ENCODE data around the gene ADGRF4.

The ADGRF4 gene

DNA sequence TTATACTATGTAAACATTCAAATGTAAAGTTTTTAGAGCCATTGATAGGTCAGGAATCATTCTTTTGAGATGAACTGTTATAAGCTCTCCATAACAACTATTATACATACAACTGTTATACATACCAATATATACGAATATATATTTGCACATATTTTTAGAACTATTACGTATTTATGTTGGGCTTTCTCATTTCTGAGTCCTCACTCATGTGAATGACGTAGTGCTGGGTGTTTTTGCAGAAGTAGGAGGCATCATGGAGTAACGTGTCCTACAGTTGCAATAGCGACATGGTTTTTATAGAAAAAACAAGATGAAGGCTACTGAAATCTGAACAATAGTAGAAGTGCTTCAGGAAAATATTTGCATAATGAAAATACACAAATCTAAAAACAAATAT is 36.4 kb upstream of the ADGRF4 start:
- H3K27ac ChIP-seq, result no peak overlapping the region
- no peak for TF ChIP-seq ZFX (IDR thresholded peaks at IDR 0.05; ENCODE audit: borderline replicate concordance)
- TF ChIP-seq, protein P1, sequence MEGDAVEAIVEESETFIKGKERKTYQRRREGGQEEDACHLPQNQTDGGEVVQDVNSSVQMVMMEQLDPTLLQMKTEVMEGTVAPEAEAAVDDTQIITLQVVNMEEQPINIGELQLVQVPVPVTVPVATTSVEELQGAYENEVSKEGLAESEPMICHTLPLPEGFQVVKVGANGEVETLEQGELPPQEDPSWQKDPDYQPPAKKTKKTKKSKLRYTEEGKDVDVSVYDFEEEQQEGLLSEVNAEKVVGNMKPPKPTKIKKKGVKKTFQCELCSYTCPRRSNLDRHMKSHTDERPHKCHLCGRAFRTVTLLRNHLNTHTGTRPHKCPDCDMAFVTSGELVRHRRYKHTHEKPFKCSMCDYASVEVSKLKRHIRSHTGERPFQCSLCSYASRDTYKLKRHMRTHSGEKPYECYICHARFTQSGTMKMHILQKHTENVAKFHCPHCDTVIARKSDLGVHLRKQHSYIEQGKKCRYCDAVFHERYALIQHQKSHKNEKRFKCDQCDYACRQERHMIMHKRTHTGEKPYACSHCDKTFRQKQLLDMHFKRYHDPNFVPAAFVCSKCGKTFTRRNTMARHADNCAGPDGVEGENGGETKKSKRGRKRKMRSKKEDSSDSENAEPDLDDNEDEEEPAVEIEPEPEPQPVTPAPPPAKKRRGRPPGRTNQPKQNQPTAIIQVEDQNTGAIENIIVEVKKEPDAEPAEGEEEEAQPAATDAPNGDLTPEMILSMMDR (IDR thresholded peaks at IDR 0.05), result no peak

DNA sequence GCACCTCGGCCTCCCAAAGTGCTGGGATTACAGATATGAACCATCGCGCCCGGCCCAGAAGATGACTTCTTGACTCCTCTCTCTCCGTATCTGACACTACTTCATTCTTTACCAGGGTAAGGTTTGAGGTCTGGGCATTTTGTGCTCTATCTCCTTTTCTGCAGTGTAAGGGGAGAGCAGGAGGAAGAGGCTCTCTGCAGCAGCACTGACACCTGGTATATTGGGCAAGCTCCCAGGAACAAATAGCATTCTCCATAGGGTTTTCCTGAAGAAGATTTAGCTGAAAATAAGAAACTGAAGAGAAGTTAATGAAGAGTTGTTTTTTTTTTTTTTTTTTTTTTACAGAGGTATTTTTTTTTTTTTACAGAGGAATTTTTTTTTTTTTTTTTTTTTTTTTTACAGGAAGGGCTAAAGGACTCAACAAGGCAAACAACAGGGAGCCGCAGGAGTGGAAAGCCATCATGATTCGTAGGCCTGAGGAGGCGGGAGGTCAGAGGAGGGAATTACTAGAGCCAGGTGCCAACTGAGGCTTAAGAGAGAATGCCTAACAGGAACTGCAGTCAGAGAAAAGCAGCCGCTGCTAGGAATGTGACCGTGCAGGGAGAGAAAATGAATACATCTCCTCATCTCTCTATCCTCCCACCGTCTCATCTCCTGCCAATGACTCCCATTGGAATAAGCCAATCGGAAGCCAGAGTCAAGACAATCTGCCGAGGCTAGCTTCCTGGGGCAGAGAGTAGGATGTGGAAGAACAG is 34.7 kb upstream of the ADGRF4 start:
- TF ChIP-seq ZFX (IDR thresholded peaks at IDR 0.05; ENCODE audit: borderline replicate concordance), result no peak
- TF ChIP-seq, protein P1 (IDR thresholded peaks at IDR 0.05), result no peak
- no peak overlapping the region for H3K27ac ChIP-seq

DNA sequence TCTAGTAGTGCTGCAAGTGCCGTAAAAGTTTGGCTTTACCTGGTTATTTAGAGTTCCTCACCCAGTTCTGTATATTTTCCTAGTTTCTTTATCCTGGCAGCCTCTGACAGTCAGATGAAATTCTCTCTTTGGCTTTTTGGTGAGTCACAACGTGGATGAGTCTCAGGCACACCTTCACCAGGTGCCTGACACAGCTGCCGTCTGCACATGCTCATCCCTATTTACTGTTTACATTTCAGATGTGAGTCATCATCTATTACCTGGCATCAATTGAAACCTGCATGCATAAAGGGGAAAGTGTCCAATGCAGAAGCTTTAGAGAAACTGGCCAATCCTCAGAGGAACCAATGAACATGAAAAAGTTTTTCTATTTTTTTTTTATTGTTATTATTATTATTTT is 33.3 kb upstream of the ADGRF4 start:
- H3K27ac ChIP-seq, result no peak overlapping the region
- TF ChIP-seq, protein P1 (IDR thresholded peaks at IDR 0.05), result no peak
- no peak for TF ChIP-seq ZFX (IDR thresholded peaks at IDR 0.05; ENCODE audit: borderline replicate concordance)

DNA sequence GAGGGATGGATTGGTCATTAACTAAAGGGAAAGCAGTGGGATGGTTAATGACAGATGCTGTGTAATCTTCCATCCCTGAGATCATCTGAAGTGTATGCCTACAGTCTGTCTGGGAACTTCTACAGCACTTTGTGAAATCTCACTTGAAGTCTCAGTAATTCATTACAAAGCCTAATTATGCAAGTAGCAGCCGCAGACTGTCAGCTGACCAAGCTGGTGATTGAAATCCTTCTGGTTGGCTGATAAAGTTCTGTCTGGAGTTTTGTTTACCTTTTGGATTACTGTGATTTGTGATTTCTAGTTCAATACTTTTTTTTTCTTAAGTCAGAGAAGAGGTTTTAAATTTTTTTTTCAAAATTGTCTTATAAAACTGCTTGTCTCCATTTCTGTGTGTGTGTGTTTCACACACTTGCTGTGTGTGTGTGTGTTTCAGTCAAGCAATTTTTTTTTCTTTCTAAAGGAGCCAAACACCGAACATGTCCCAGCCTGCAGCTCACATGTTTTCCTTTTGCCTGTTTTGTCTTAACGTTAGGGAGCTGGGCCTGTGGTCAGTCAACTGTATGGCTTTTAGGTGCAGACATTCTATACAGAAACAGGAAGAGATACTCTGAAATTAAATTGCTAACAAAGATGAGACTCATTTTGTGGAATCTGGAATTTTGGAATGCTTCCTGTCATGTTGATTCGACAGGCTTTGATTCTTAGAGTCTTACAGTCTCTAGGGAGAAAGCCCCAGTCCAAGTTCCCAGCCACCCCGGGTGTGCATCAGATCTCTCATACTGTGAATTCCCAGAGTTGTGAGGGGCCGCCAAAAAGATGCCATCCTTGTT is 28.5 kb upstream of the ADGRF4 start:
- no peak overlapping the region; the same call in 1 of the 2 replicates for H3K27ac ChIP-seq
- TF ChIP-seq ZFX (IDR thresholded peaks at IDR 0.05; ENCODE audit: borderline replicate concordance), result no peak
- TF ChIP-seq, protein P1 (IDR thresholded peaks at IDR 0.05), result no peak

DNA sequence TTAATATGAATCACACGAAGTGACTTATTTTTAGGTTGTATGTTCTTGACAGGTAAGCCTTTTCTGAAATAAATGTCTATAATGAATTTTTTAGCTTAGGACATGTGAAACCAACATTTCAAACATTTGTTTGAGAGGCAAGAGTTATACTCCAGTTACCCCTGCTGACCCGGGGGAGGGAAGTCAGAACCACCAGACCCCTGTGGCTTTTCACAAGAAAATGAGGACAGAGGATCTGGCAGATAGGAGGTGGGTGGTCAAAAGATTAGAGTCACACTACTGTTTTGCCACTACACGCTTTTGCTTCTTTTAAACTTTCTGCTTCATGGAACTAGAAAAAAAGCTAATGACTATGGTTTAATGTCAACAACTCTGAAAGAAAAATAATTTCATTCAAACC is 27.5 kb upstream of the ADGRF4 start:
- TF ChIP-seq, protein P1 (IDR thresholded peaks at IDR 0.05), result no peak
- TF ChIP-seq ZFX (IDR thresholded peaks at IDR 0.05; ENCODE audit: borderline replicate concordance), result no peak
- no peak overlapping the region for H3K27ac ChIP-seq

DNA sequence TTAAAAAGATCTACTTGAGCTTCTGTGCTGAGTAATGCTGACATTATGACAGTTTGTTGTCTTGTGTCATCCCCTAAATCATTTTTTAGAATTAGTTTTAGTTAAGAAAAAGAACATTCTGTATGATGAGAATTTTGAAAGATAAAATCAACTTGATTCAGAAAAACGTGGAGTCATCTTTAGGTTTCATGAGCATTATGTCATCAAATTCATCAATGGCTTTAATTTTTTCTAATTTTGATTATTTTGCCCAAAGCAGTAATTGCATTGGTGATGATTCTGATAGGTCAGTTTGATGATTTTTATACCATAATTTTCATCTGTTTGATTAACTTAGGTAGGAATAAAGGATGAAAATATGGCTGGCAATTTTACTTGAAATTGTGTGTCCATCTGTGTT is 26.6 kb upstream of the ADGRF4 start:
- TF ChIP-seq, protein P1 (IDR thresholded peaks at IDR 0.05), result no peak
- no peak for TF ChIP-seq ZFX (IDR thresholded peaks at IDR 0.05; ENCODE audit: borderline replicate concordance)
- H3K27ac ChIP-seq, result no peak overlapping the region

DNA sequence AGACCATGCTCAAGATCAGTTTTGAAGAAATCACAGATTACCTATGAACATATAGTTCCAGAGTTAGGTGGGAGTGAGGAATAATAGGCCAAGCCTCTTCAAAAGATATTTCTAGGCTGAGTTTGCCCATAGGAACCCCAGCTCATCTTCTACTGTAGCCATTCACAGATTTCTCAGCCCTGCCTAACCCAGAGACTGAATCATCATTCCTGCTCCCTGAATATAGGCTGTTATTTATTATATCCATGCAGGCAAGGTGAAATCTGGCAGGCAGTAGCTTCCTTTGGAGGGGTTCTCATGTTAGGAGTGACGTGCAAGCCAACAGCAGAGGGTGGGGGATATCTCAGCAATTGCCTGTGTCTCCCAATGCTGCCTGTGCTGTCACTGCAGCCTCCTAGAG is 25.6 kb upstream of the ADGRF4 start:
- no peak for TF ChIP-seq ZFX (IDR thresholded peaks at IDR 0.05; ENCODE audit: borderline replicate concordance)
- TF ChIP-seq, protein P1 (IDR thresholded peaks at IDR 0.05), result no peak
- no peak overlapping the region for H3K27ac ChIP-seq

Data from 22Rv1 (cell line).